ENCODE measurements around the gene PTPN12. TPM values are rescaled to one million over a fixed set of nuclear protein-coding genes. Genes with fewer than 3 reads are reported as not detected.
A peak's percentile ranks its signal among the peaks of the same experiment; 100 is the strongest.

PTPN12 gene
- total and polyA plus RNA-seq, 2 donors (not counting 1 experiment from before 2014, with no cell fraction given) = 18.0 to 78.8 TPM

DNA sequence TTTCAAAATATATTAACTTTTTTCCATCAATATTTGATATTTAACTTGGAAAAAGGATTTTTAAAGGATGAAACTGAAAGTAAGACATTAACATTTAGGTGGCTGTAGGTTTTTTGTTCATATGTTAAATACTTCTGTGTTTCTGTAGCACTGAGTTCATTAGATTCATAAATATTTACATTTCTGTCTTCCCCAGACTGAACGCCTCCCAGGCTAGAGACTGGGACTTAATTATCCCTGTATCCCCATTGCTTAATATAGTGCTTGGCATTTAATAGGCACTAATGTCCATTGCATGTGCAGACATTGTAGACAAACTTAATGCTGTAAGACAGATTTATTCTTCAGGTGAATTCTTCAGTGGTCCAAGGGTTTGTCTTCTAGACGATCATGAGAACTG is 7.4 kb downstream of the PTPN12 start:
- H3K9ac ChIP-seq (ENCODE audit: low read length) = no peak overlapping the region
- no peak overlapping the region for H3K4me3 ChIP-seq (ENCODE audit: control extremely low read depth in 1 of 5, extremely low read depth in 1 of 5, insufficient read depth in 1 of 5, low read depth in 2 of 5, low read length in 4 of 5)
- H3K4me1 ChIP-seq (ENCODE audit: control insufficient read depth in 2 of 2, insufficient read depth in 2 of 2, low read length in 2 of 2) = peaks cover 7 to 13% of the 10 kb centered on the region in 2 donors
- H3K27me3 ChIP-seq (replicated peaks in 1 of 4; ENCODE audit: control extremely low read depth in 1 of 4, control insufficient read depth in 3 of 4, insufficient read depth in 4 of 4, low read length in 3 of 4) = no peaks in the 10 kb centered on the region
- Mint-ChIP-seq H3K9me3 (ENCODE audit: insufficient read depth) (no peaks in the 10 kb centered on the region), H3K4me3 (no peak overlapping the region), H3K4me1 (peaks cover 49% of the 10 kb centered on the region), H3K27ac (no peak overlapping the region), H3K27me3 (no peaks in the 10 kb centered on the region)
- no peak for TF ChIP-seq EZH2 (IDR thresholded peaks at IDR 0.05; ENCODE audit: borderline replicate concordance, insufficient read depth, low read depth, low read length, poor library complexity, severe bottlenecking)
- TF ChIP-seq, protein P1, sequence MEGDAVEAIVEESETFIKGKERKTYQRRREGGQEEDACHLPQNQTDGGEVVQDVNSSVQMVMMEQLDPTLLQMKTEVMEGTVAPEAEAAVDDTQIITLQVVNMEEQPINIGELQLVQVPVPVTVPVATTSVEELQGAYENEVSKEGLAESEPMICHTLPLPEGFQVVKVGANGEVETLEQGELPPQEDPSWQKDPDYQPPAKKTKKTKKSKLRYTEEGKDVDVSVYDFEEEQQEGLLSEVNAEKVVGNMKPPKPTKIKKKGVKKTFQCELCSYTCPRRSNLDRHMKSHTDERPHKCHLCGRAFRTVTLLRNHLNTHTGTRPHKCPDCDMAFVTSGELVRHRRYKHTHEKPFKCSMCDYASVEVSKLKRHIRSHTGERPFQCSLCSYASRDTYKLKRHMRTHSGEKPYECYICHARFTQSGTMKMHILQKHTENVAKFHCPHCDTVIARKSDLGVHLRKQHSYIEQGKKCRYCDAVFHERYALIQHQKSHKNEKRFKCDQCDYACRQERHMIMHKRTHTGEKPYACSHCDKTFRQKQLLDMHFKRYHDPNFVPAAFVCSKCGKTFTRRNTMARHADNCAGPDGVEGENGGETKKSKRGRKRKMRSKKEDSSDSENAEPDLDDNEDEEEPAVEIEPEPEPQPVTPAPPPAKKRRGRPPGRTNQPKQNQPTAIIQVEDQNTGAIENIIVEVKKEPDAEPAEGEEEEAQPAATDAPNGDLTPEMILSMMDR (IDR thresholded peaks at IDR 0.05) = no peak
- POLR2A ChIA-PET = no interaction called here
- no CpG with 5 or more reads among the region's 2 CpGs for WGBS (ENCODE audit: insufficient coverage)
- H3K79me2 ChIP-seq (ENCODE audit: control insufficient read depth, insufficient read depth, low read length) = peaks cover 42% of the 10 kb centered on the region
- no peaks in the 10 kb centered on the region for H3K9me3 ChIP-seq (ENCODE audit: control extremely low read depth in 1 of 3, control insufficient read depth in 2 of 3, insufficient read depth in 1 of 3, low read length in 2 of 3)
- H3K36me3 ChIP-seq (replicated peaks in 1 of 2; ENCODE audit: control extremely low read depth in 1 of 2, control insufficient read depth in 1 of 2, extremely low read depth in 1 of 2, insufficient read depth in 2 of 2, low read length in 1 of 2) = no peaks in the 10 kb centered on the region
- no peak overlapping the region for H3K4me2 ChIP-seq (replicated peaks; ENCODE audit: low read depth, low read length, poor library complexity, severe bottlenecking)
- no peak for ATAC-seq (ENCODE audit: low read depth)
- intact Hi-C loops (cut with micrococcal nuclease) = no loop called here
- DNase-seq = no peak
- no peak overlapping the region for H3K27ac ChIP-seq (ENCODE audit: low read length in 2 of 2)
- H4K20me1 ChIP-seq (ENCODE audit: control insufficient read depth, insufficient read depth, low read length, poor library complexity, severe bottlenecking) = no peaks in the 10 kb centered on the region
- CTCF ChIA-PET = no interaction called here
- no peak overlapping the region for H2AFZ ChIP-seq (ENCODE audit: insufficient read depth, low read depth, low read length, poor library complexity, severe bottlenecking)

DNA sequence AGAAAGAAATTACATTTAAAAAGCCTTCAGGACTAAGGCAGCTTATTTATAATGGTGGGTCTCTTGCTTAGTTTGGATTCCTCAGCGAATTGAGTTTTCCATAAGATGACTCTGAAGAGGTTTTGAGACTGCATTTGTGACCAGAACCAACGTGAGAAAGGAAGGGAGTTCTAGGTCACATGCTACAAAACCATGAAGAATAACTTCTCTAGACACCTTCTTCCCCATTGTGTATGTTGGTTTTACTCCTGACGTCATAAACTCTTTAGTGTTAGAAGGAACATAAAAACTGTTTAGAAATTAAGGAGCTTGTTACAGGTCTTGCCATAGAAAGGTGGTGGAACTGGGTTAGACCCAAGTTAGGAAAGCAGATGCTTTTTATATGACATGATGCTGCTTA is 11.1 kb downstream of the PTPN12 start:
- H3K79me2 ChIP-seq (ENCODE audit: control insufficient read depth, insufficient read depth, low read length) = peaks cover 62% of the 10 kb centered on the region
- no CpG with 5 or more reads among the region's 3 CpGs for WGBS (ENCODE audit: insufficient coverage)

More for the DNA sequence above, 11.1 kb downstream of the PTPN12 start:
- Mint-ChIP-seq H3K4me1 (peaks cover 37% of the 10 kb centered on the region), H3K27ac (no peak overlapping the region), H3K4me3 (no peak overlapping the region), H3K9me3 (ENCODE audit: insufficient read depth) (peaks cover 2% of the 10 kb centered on the region), H3K27me3 (no peaks in the 10 kb centered on the region)
- ChIA-PET CTCF (interaction anchor here (0.8 to 1.2 kb wide), 3 partner anchors 9 to 179 kb away, joined by 3 to 4 read pairs (median 3); no protein-coding TSS in a partner anchor), POLR2A (no interaction called here)
- no peaks in the 10 kb centered on the region for H3K27me3 ChIP-seq (replicated peaks in 1 of 4; ENCODE audit: control extremely low read depth in 1 of 4, control insufficient read depth in 3 of 4, insufficient read depth in 4 of 4, low read length in 3 of 4)
- ATAC-seq (ENCODE audit: low read depth) (peak; percentile 39), DNase-seq (peak; percentile 44)
- H2AFZ ChIP-seq (ENCODE audit: insufficient read depth, low read depth, low read length, poor library complexity, severe bottlenecking) = no peak overlapping the region
- no peak overlapping the region for H3K4me2 ChIP-seq (replicated peaks; ENCODE audit: low read depth, low read length, poor library complexity, severe bottlenecking)
- no peak overlapping the region for H3K4me3 ChIP-seq (ENCODE audit: control extremely low read depth in 1 of 5, extremely low read depth in 1 of 5, insufficient read depth in 1 of 5, low read depth in 2 of 5, low read length in 4 of 5)
- no peak overlapping the region for H3K9ac ChIP-seq (ENCODE audit: low read length)
- H4K20me1 ChIP-seq (ENCODE audit: control insufficient read depth, insufficient read depth, low read length, poor library complexity, severe bottlenecking) = no peaks in the 10 kb centered on the region
- H3K36me3 ChIP-seq (replicated peaks in 1 of 2; ENCODE audit: control extremely low read depth in 1 of 2, control insufficient read depth in 1 of 2, extremely low read depth in 1 of 2, insufficient read depth in 2 of 2, low read length in 1 of 2) = no peaks in the 10 kb centered on the region
- TF ChIP-seq, protein P1 (IDR thresholded peaks at IDR 0.05) = no peak
- no peak for TF ChIP-seq EZH2 (IDR thresholded peaks at IDR 0.05; ENCODE audit: borderline replicate concordance, insufficient read depth, low read depth, low read length, poor library complexity, severe bottlenecking)
- peak overlapping the region in 1 of 2 donors; percentile 17 for H3K27ac ChIP-seq (ENCODE audit: low read length in 2 of 2)
- peaks cover 0 to 5% (median 1%) of the 10 kb centered on the region in 3 donors for H3K9me3 ChIP-seq (ENCODE audit: control extremely low read depth in 1 of 3, control insufficient read depth in 2 of 3, insufficient read depth in 1 of 3, low read length in 2 of 3)
- intact Hi-C loops (cut with micrococcal nuclease) = no loop called here
- peaks cover 7 to 10% of the 10 kb centered on the region in 2 donors for H3K4me1 ChIP-seq (ENCODE audit: control insufficient read depth in 2 of 2, insufficient read depth in 2 of 2, low read length in 2 of 2)

Measured in B cell (primary cell).